HG02938 (cell line): Measurements from ENCODE around the gene EEF2.
"Not testable (repeated sequence)": the region's sequence is repeated elsewhere in the genome, so short reads cannot be mapped to it uniquely, and the experiment has no call there.

Experiments
- ATAC-seq: cut with Tn5 transposase; IDR thresholded peaks from one replicate; pipeline ENCODE4 v1.9.1; 2021; ENCODE audit warnings: mild to moderate bottlenecking, moderate library complexity; ENCODE audit not compliant: unreplicated experiment

The EEF2 gene

GRCh38 chr19:3970808-3971598 lies 14.3 kb downstream of the EEF2 start, which contains the start of gene DAPK3:
Gene DAPK3, minus strand, starts transcription at chr19:3971099. Its CDS starts 1,364 bp downstream, at chr19:3969735.
- ATAC-seq = peak; percentile 82

GRCh38 chr19:3970313-3970807 lies 14.9 kb downstream of the EEF2 start:
- ATAC-seq = no peak

GRCh38 chr19:3969435-3970312 lies 15.6 kb downstream of the EEF2 start:
- ATAC-seq = no peak

DNA sequence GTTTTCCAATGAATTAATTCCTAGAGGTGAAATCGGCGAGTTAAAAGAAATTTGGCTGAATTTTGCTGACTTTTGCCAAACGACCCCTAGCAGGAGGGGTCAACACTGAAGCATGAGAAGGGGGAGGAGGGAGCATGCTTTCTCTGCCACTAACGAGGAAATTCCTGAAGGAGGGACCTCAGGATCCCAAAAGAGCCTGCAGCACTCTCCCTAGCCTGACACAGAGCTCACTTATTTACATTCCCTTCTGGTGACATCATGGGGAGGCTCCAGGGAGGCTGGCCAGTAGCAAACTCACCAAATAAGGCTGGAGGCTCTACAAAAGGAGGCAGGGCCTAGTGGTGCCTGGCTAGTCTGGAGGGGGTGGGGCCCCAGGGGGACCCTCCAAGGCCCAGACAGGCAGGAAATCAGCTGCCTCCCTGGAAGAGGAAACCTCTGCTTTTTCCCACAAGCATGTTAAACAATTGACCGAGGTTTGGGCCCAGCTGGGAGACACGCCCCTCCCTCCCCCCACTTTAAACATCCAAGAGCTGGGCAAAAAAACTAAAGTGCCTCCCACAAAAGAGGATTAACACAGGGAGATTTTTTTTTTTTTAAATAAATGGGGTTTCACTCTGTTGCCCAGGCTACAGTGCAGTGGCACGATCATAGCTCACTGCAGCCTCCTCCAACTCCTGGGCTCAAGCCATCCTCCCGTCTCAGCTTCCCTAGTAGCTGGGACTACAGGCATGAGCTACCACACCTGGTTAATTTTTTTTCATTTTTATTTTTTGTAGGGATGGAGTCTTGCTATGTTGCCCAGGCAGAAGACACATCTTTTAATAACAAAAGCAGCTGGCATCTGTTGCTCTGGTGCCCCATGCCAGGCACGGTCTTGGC lies 16.5 kb downstream of the EEF2 start:
- no peak for ATAC-seq

GRCh38 chr19:3967983-3968382 lies 17.3 kb downstream of the EEF2 start:
- ATAC-seq = not testable (repeated sequence)

- no peak for ATAC-seq
Measured at GRCh38 chr19:3966051-3967017, 18.9 kb downstream of the EEF2 start.

GRCh38 chr19:3964256-3965194 lies 20.7 kb downstream of the EEF2 start:
- ATAC-seq = no peak

DNA sequence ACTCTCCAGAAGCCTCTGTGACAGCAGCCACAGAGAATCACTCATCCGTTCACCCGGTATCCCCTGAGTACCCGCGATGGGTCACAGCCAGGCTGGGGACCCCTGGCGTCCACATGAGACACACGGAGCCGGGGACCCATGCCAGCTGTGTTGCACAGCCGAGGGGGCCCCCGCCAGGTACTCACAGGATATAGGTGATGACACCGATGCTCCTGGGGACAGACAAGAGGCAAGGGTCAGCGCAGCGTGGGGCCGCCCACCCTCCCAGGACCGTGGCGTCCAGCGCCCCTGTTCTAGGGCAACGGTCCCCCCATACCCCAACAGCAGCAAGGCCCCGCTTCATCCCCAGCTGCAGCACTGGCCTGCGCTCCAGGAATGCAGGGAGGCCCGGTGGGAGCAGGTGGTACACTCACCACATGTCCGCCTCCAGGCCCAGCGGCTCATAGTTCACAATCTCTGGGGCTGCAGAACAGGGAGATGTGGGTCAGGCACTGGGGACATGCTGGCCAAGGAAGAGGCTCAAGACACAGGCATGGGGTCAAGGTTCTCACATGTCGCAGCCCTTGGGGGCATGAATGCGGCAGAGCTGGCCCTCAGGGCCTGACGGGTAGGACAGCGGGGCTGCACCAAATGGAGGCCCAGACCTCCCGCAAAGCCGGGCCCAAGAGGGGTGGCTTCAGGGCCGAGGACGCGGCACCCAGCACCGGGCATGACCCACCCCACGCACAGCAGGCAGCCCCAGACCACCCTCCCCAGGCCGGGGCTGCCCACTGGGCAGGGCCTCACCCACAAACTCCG lies 21.6 kb downstream of the EEF2 start:
- no peak for ATAC-seq

DNA sequence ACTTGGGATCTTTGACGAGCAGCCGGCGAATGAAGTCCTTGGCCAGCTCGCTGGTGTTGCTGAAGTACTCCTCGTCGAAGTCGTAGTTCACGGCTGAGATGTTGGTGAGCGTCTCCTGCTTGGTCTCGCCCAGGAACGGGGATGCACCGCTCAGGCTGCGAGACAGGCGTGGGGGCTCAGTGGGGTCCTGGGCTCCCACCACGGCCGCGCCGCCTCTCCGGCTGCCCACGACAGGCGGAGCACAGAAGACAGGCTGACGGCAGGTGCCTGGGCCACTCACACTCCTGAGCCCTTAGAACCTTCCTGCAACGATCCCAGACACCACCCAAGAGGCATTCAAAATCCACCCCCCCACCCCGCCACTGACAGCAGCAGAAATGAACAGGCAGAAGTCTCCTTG lies 24.3 kb downstream of the EEF2 start:
- ATAC-seq = no peak

DNA sequence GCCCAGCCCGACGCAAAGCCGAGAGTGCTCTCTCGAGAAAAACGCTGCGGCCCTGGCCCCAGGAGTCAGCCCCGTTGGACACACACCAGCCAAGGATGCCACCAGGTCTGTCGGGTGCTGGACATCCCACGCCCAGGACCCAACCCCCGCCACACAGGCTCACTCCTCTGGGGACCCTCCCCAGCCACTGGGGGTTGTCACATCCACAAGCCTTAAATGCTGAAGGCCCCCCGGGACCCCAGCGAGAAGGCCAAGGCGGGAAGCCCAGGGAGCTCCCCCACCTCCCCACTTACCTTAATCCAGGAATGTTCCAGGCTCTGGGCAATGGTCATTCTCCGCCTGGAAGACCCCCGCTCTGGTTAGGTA lies 25.5 kb downstream of the EEF2 start:
- ATAC-seq = no peak

GRCh38 chr19:3958836-3959765 lies 26.2 kb downstream of the EEF2 start:
- ATAC-seq = no peak

- ATAC-seq = no peak
Measured at GRCh38 chr19:3955688-3956087, 29.6 kb downstream of the EEF2 start.

- not testable (repeated sequence) for ATAC-seq
Measured at GRCh38 chr19:3955276-3955675, 30.0 kb downstream of the EEF2 start.

GRCh38 chr19:3954107-3954506 lies 31.2 kb downstream of the EEF2 start:
- no peak for ATAC-seq

DNA sequence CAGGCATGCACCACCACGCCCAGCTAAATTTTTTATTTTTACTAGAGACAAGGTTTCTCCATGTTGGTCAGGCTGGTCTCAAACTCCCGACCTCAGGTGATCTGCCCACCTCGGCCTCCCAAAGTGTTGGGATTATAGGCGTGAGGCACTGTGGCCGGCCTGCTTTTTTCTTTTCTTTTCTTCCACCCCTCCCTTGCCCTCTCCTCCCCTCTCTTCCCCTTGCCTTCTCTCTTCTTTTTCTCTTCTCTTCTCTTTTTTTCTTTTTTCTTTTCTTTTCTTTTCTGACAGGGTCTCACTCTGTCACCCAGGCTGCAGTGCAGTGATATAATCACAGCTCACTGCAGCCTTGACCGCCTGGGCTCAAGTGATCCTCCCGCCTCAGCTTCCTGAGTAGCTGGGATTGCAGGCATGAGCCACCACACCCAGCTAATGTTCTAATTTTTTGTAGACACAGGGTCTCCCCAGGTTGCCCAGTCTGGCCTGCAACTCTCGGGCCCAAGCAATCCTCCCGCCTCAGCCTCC lies 32.4 kb downstream of the EEF2 start:
- ATAC-seq = not testable (repeated sequence)
